SK-N-SH treated with all-trans-retinoic acid at 6 μM for 48 hours (cell line): ENCODE results near the gene CALN1.

Experiments
- ARNTL ChIP-seq: fragments of 450-650 bp; formaldehyde crosslinking; IDR thresholded peaks from 2 replicates; pipeline ENCODE4 v1.5.0; 2020; ENCODE audit warnings: low read depth, mild to moderate bottlenecking, moderate library complexity, borderline replicate concordance
- GLIS3 ChIP-seq: fragments of 250-450 bp; sonication (Bioruptor Pico); IDR thresholded peaks from 2 replicates; pipeline ENCODE4 v1.5.0; 2020; ENCODE audit warnings: mild to moderate bottlenecking, moderate library complexity
- TCF4 ChIP-seq: fragments of 250-450 bp; sonication (Bioruptor Pico); IDR thresholded peaks from 2 replicates; pipeline ENCODE4 v1.8.0; 2021; ENCODE audit warnings: mild to moderate bottlenecking, moderate library complexity, borderline replicate concordance
- ZC3H10 ChIP-seq: fragments of 250-450 bp; sonication (Bioruptor Pico); IDR thresholded peaks from 2 replicates; pipeline ENCODE4 v1.5.1; 2021; ENCODE audit warnings: mild to moderate bottlenecking, moderate library complexity
- TF ChIP-seq, protein P1 (sequence below): fragments of 250-450 bp; sonication (Bioruptor Pico); IDR thresholded peaks from 2 replicates; pipeline ENCODE4 v1.5.0; 2020; ENCODE audit warnings: mild to moderate bottlenecking, moderate library complexity

DNA sequence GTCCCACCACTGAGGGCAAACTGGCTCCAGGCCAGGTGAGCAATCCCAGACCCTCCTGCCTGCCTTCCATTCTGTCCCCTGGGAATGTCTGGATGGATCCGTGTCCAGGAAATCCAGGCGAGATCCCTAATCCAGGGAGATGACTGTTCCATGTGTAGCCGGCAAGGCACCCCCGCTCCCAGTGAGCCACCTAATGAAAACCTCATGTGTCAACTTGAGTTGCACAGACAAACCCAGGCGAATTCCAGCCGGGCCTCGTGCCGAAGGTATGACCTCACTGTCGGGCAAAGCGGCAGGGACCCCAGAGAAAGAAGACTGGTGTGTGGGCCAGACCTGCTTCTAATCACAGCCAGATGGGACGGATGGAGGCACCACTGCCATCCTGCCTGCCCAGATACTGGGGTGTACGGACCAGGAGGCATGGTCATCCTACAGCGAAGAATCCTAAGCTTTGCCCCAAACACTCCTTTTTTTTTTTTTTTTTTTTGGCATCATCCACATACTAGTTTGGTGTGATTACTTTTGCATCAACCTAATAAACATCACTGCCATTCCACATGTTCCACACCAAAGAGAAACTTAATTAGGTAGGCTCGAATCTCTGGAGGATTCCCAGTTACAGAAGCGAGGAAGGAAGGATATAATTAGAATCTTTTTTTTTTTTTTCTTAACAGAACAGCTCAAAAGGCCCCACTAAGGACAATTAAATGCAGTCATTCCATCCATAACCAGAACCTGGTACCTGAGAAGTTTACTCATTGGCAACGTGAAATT is 313.1 kb downstream of the CALN1 start:
- TF ChIP-seq GLIS3 (CRISPR knock-in tag) (peak; percentile 86), ARNTL (no peak), ZC3H10 (CRISPR knock-in tag) (no peak), TCF4 (CRISPR knock-in tag) (peak; percentile 98)
- TF ChIP-seq, protein P1, sequence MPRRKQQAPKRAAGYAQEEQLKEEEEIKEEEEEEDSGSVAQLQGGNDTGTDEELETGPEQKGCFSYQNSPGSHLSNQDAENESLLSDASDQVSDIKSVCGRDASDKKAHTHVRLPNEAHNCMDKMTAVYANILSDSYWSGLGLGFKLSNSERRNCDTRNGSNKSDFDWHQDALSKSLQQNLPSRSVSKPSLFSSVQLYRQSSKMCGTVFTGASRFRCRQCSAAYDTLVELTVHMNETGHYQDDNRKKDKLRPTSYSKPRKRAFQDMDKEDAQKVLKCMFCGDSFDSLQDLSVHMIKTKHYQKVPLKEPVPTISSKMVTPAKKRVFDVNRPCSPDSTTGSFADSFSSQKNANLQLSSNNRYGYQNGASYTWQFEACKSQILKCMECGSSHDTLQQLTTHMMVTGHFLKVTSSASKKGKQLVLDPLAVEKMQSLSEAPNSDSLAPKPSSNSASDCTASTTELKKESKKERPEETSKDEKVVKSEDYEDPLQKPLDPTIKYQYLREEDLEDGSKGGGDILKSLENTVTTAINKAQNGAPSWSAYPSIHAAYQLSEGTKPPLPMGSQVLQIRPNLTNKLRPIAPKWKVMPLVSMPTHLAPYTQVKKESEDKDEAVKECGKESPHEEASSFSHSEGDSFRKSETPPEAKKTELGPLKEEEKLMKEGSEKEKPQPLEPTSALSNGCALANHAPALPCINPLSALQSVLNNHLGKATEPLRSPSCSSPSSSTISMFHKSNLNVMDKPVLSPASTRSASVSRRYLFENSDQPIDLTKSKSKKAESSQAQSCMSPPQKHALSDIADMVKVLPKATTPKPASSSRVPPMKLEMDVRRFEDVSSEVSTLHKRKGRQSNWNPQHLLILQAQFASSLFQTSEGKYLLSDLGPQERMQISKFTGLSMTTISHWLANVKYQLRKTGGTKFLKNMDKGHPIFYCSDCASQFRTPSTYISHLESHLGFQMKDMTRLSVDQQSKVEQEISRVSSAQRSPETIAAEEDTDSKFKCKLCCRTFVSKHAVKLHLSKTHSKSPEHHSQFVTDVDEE (CRISPR knock-in tag), result peak; percentile 95
